Posterior cingulate gyrus (tissue), 11 donors: ENCODE measurements around the gene COPE.
"Not testable (repeated sequence)": the region's sequence is repeated elsewhere in the genome, so short reads cannot be mapped to it uniquely, and the experiment has no call there.

Experiments used
- DNase-seq, 10 donors: peaks; one replicate each; pipeline versions ENCODE4 v3.0.0 to v3.0.0-alpha.2; 2020 to 2021; ENCODE audit warnings: mixed read lengths in 3 of 10
- intact Hi-C: fragments of 100-400 bp; cut with DNase I; formaldehyde crosslinking; loops from one replicate; pipeline ENCODE4 v1.15.1; 2023

COPE gene

GRCh38 chr19:18941628-18942354 is 22.6 kb upstream of the COPE start:
- DNase-seq = no peak
- intact Hi-C loops = loop anchor here (5.0 kb wide), 1 partner anchor 46 kb away; no protein-coding TSS in a partner anchor

- peak in 9 of 10 donors; percentile 45 to 95 (median 78) for DNase-seq
These were observed 21.8 kb upstream of the COPE start, which contains the start of gene HOMER3 for GRCh38 chr19:18940769-18941627. HOMER3 (minus strand) TSS chr19:18941217; CDS start chr19:18938982, 2,235 bp downstream.

GRCh38 chr19:18939922-18940768 is 21.0 kb upstream of the COPE start:
- intact Hi-C loops = loop anchor here (5.0 kb wide), 1 partner anchor 47 kb away; no protein-coding TSS in a partner anchor
- DNase-seq = peak in 8 of 10 donors; percentile 21 to 89 (median 40)

More at GRCh38 chr19:18940769-18941627, 21.8 kb upstream of the COPE start, which contains the start of gene HOMER3:
- intact Hi-C loops = loop anchor here (5.0 kb wide), 1 partner anchor 46 kb away; no protein-coding TSS in a partner anchor

- intact Hi-C loops = no loop called here
- no peak for DNase-seq
These were observed 20.0 kb upstream of the COPE start for GRCh38 chr19:18939163-18939562.

GRCh38 chr19:18933297-18933696 is 14.1 kb upstream of the COPE start:
- DNase-seq = no peak
- intact Hi-C loops = no loop called here

GRCh38 chr19:18932216-18932841 is 13.1 kb upstream of the COPE start:
- peak; percentile 41 to 94 (median 73) for DNase-seq

GRCh38 chr19:18931316-18932162 is 12.4 kb upstream of the COPE start:
- intact Hi-C loops = no loop called here
- no peak for DNase-seq

More at GRCh38 chr19:18932216-18932841, 13.1 kb upstream of the COPE start:
- intact Hi-C loops = no loop called here

GRCh38 chr19:18929311-18929710 is 10.1 kb upstream of the COPE start:
- DNase-seq = no peak
- intact Hi-C loops = no loop called here

GRCh38 chr19:18928018-18928805 is 9.0 kb upstream of the COPE start:
- intact Hi-C loops = no loop called here
- DNase-seq = no peak

- DNase-seq = no peak
- intact Hi-C loops = no loop called here
These were observed 5.6 kb upstream of the COPE start for GRCh38 chr19:18924684-18925213.

GRCh38 chr19:18922228-18922985 is 3.2 kb upstream of the COPE start:
- intact Hi-C loops = no loop called here
- DNase-seq = no peak

GRCh38 chr19:18921593-18921992 is 2.4 kb upstream of the COPE start:
- intact Hi-C loops = no loop called here
- DNase-seq = no peak

- no peak for DNase-seq
- intact Hi-C loops = no loop called here
These were observed 1.2 kb upstream of the COPE start for GRCh38 chr19:18920400-18920799.

- intact Hi-C loops = loop anchor here (2.0 to 5.0 kb wide), 2 partner anchors 53 to 333 kb away; partner anchors contain the start of gene REX1BD
- DNase-seq = no peak
These were observed 670 bp upstream of the COPE start for GRCh38 chr19:18919900-18920214.

GRCh38 chr19:18917593-18917992 is 1.6 kb downstream of the COPE start:
- DNase-seq = not testable (repeated sequence)
- intact Hi-C loops = loop anchor here (5.0 kb wide), 1 partner anchor 330 kb away; the partner anchor contains the start of gene REX1BD

GRCh38 chr19:18915639-18916038 is 3.5 kb downstream of the COPE start:
- peak; percentile 59 to 96 (median 78) for DNase-seq

GRCh38 chr19:18913466-18913865 is 5.7 kb downstream of the COPE start:
- no peak for DNase-seq
- intact Hi-C loops = no loop called here

More at GRCh38 chr19:18915639-18916038, 3.5 kb downstream of the COPE start:
- intact Hi-C loops = loop anchor here (5.0 kb wide), 1 partner anchor 328 kb away; the partner anchor contains the start of gene REX1BD
